NCI-H128 (cell line): ENCODE measurements around the gene SMARCAD1.

Experiments
- DNase-seq: peaks from one replicate; lab custom pipeline; 2025; ENCODE audit not compliant: unreplicated experiment; lab: John Stamatoyannopoulos, UW

SMARCAD1 gene

GRCh38 chr4:94228493-94229216 is 21.0 kb downstream of the SMARCAD1 start:
- no peak for DNase-seq

- DNase-seq, result no peak
Observed at GRCh38 chr4:94232519-94232918, 24.9 kb downstream of the SMARCAD1 start.

GRCh38 chr4:94235825-94236224 is 28.2 kb downstream of the SMARCAD1 start:
- no peak for DNase-seq

- DNase-seq, result no peak
Observed at GRCh38 chr4:94237271-94237670, 29.6 kb downstream of the SMARCAD1 start.

GRCh38 chr4:94238160-94238559 is 30.5 kb downstream of the SMARCAD1 start:
- DNase-seq, result no peak

GRCh38 chr4:94240384-94240783 is 32.7 kb downstream of the SMARCAD1 start:
- DNase-seq, result no peak

- DNase-seq, result no peak
Observed at GRCh38 chr4:94244087-94244828, 36.6 kb downstream of the SMARCAD1 start.

GRCh38 chr4:94244829-94245185 is 37.1 kb downstream of the SMARCAD1 start:
- no peak for DNase-seq

GRCh38 chr4:94251094-94251493 is 43.4 kb downstream of the SMARCAD1 start:
- no peak for DNase-seq

- no peak for DNase-seq
Observed at GRCh38 chr4:94253036-94253435, 45.4 kb downstream of the SMARCAD1 start.

- DNase-seq, result no peak
Observed at GRCh38 chr4:94256144-94256783, 48.6 kb downstream of the SMARCAD1 start.

- DNase-seq, result no peak
Observed at GRCh38 chr4:94256828-94257227, 49.2 kb downstream of the SMARCAD1 start.

GRCh38 chr4:94262163-94263016 is 54.7 kb downstream of the SMARCAD1 start:
- DNase-seq, result no peak

- DNase-seq, result no peak
Observed at GRCh38 chr4:94267037-94267436, 59.4 kb downstream of the SMARCAD1 start.

GRCh38 chr4:94271248-94271647 is 63.6 kb downstream of the SMARCAD1 start:
- no peak for DNase-seq

GRCh38 chr4:94274912-94275311 is 67.2 kb downstream of the SMARCAD1 start:
- no peak for DNase-seq

GRCh38 chr4:94276204-94276603 is 68.5 kb downstream of the SMARCAD1 start:
- no peak for DNase-seq

GRCh38 chr4:94277534-94277933 is 69.9 kb downstream of the SMARCAD1 start:
- DNase-seq, result no peak

GRCh38 chr4:94278781-94279180 is 71.1 kb downstream of the SMARCAD1 start:
- no peak for DNase-seq

GRCh38 chr4:94284889-94285288 is 77.2 kb downstream of the SMARCAD1 start:
- DNase-seq, result no peak

- no peak for DNase-seq
Observed at GRCh38 chr4:94285666-94286065, 78.0 kb downstream of the SMARCAD1 start.
